22Rv1 (cell line): ENCODE measurements around the gene SSTR3.

Source experiments
- ZFX ChIP-seq: fragments of 450-650 bp; IDR thresholded peaks from 2 replicates; pipeline ENCODE4 v1.6.1; 2017; ENCODE audit warnings: antibody characterized with exemption, borderline replicate concordance
- TF ChIP-seq, protein P1 (sequence below): fragments of 450-650 bp; IDR thresholded peaks from 2 replicates; pipeline ENCODE4 v1.5.1; 2017; ENCODE audit warnings: mild to moderate bottlenecking

DNA sequence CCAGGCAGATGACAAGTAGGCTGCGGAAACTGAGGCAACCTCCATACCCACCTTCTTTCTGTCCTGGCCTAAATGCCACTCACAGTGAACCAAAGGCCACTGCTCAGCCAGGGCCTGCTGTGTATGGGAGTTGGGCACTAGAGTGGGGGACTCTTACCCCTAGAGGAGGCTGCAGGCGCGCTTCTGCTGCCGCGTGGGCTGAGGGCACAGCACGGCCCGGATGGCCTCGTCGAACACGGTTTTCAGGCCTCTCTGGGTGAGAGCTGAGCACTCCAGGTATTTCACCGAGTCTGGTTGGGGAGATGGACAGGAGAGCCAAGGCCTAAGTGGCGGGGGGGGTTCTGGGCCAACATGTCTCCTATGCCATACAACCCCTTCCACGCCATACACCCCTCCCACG is 14.2 kb upstream of the SSTR3 start:
- TF ChIP-seq, protein P1, sequence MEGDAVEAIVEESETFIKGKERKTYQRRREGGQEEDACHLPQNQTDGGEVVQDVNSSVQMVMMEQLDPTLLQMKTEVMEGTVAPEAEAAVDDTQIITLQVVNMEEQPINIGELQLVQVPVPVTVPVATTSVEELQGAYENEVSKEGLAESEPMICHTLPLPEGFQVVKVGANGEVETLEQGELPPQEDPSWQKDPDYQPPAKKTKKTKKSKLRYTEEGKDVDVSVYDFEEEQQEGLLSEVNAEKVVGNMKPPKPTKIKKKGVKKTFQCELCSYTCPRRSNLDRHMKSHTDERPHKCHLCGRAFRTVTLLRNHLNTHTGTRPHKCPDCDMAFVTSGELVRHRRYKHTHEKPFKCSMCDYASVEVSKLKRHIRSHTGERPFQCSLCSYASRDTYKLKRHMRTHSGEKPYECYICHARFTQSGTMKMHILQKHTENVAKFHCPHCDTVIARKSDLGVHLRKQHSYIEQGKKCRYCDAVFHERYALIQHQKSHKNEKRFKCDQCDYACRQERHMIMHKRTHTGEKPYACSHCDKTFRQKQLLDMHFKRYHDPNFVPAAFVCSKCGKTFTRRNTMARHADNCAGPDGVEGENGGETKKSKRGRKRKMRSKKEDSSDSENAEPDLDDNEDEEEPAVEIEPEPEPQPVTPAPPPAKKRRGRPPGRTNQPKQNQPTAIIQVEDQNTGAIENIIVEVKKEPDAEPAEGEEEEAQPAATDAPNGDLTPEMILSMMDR = no peak
- TF ChIP-seq ZFX = no peak
